GM18505 (cell line): ENCODE measurements around the gene FAAP100.

ENCODE experiments used
- ATAC-seq: cut with Tn5 transposase; IDR thresholded peaks from one replicate; pipeline ENCODE4 v1.9.1; 2021; ENCODE audit not compliant: unreplicated experiment
- POLR2A ChIP-seq: IDR thresholded peaks from 4 replicates; pipeline ENCODE4 v1.6.1; 2011; ENCODE audit warnings: borderline replicate concordance; ENCODE audit not compliant: insufficient read depth, insufficient read length; ENCODE audit errors: extremely low read depth

FAAP100 gene

GRCh38 chr17:81516439-81516838 is 35.7 kb downstream of the FAAP100 start:
- no peak for ATAC-seq
- TF ChIP-seq POLR2A: no peak

- TF ChIP-seq POLR2A: no peak
- ATAC-seq: no peak
Measured at GRCh38 chr17:81515530-81516041, 36.6 kb downstream of the FAAP100 start.

- peak; percentile 62 for TF ChIP-seq POLR2A
- peak; percentile 22 for ATAC-seq
Measured at GRCh38 chr17:81514739-81515529, 37.2 kb downstream of the FAAP100 start.

GRCh38 chr17:81514489-81514738 is 37.7 kb downstream of the FAAP100 start:
- no peak for ATAC-seq
- TF ChIP-seq POLR2A: no peak

GRCh38 chr17:81513753-81514488 is 38.2 kb downstream of the FAAP100 start:
- ATAC-seq: no peak
- TF ChIP-seq POLR2A: peak; percentile 21

GRCh38 chr17:81513372-81513752 is 38.8 kb downstream of the FAAP100 start:
- peak; percentile 66 for TF ChIP-seq POLR2A
- ATAC-seq: no peak

GRCh38 chr17:81512562-81513371 is 39.4 kb downstream of the FAAP100 start, which contains the start of gene ACTG1:
ACTG1 (minus strand) TSS chr17:81512799; CDS start chr17:81512354, 445 bp downstream.
- peak; percentile 100 for TF ChIP-seq POLR2A
- peak; percentile 41 for ATAC-seq

- ATAC-seq: no peak
- peak; percentile 49 for TF ChIP-seq POLR2A
Measured at GRCh38 chr17:81511804-81512561, 40.2 kb downstream of the FAAP100 start.

GRCh38 chr17:81511554-81511803 is 40.7 kb downstream of the FAAP100 start:
- TF ChIP-seq POLR2A: no peak
- no peak for ATAC-seq

GRCh38 chr17:81510785-81511553 is 41.2 kb downstream of the FAAP100 start:
- ATAC-seq: no peak
- peak; percentile 46 for TF ChIP-seq POLR2A

GRCh38 chr17:81509972-81510784 is 42.0 kb downstream of the FAAP100 start:
- no peak for TF ChIP-seq POLR2A
- ATAC-seq: no peak
